Vagina (tissue), 2 donors: ENCODE results near the gene SDE2.

Experiments
- CTCF ChIP-seq, 3 experiments: fragments of 450-650 bp in 2 of 3; fragments of 200-600 bp in 1 of 3; sonication (generic) in 1 of 3; IDR thresholded peaks; one replicate each; pipeline ENCODE4 v1.5.1; 2017 to 2019; ENCODE audit warnings: antibody characterized with exemption in 3 of 3, mild to moderate bottlenecking in 2 of 3, moderate library complexity in 2 of 3
- POLR2AphosphoS5 ChIP-seq, 2 donors: sonication (generic); formaldehyde crosslinking; IDR thresholded peaks; one replicate each; pipeline ENCODE4 v1.9.0; 2017; ENCODE audit warnings: antibody characterized with exemption in 2 of 2, mild to moderate bottlenecking in 2 of 2, low read depth in 1 of 2; ENCODE audit not compliant: insufficient read depth in 1 of 2

- TF ChIP-seq CTCF (IDR thresholded peaks at IDR 0.05) (no peak), POLR2AphosphoS5 (IDR thresholded peaks at IDR 0.05; ENCODE audit: insufficient read depth in 1 of 2, low read depth in 1 of 2) (peak in 1 of 2 donors; percentile 66)
Measured at GRCh38 chr1:226027538-226028217, 28.5 kb upstream of the SDE2 start.
